ENCODE measurements around the gene TBC1D2B. TPM values are rescaled to one million over a fixed set of nuclear protein-coding genes. Genes with fewer than 3 reads are reported as not detected.

Gene TBC1D2B
- total RNA-seq, 1 experiment from 2014 or later: 17.6 TPM

DNA sequence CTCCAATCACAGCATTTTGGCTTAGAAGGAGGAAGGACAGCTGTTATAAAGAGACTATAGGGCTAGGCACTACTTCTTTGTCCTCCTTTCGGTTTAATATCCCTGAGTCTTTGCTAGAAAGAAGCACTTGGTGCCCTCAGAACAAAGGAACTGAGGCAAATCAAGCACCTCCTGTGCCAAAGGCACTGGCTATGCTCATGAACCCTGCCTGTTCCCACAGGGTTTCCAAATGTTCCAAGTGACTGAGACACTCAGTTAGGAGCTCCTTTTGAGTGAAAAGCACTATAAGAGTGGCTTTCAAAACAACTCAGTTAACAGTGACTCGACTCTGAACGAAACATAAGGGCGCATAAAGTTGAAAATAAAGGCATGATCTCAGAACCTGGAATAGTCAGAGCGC is 25.0 kb downstream of the TBC1D2B start:
- TF ChIP-seq, protein P1, sequence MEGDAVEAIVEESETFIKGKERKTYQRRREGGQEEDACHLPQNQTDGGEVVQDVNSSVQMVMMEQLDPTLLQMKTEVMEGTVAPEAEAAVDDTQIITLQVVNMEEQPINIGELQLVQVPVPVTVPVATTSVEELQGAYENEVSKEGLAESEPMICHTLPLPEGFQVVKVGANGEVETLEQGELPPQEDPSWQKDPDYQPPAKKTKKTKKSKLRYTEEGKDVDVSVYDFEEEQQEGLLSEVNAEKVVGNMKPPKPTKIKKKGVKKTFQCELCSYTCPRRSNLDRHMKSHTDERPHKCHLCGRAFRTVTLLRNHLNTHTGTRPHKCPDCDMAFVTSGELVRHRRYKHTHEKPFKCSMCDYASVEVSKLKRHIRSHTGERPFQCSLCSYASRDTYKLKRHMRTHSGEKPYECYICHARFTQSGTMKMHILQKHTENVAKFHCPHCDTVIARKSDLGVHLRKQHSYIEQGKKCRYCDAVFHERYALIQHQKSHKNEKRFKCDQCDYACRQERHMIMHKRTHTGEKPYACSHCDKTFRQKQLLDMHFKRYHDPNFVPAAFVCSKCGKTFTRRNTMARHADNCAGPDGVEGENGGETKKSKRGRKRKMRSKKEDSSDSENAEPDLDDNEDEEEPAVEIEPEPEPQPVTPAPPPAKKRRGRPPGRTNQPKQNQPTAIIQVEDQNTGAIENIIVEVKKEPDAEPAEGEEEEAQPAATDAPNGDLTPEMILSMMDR (conservative IDR thresholded peaks at IDR 0.05): no peak
- Histone ChIP-seq H3K14ac (ENCODE audit: insufficient read depth, low read length) (no peak overlapping the region), H3K4ac (ENCODE audit: low read depth, low read length) (no peak overlapping the region), H3T11ph (ENCODE audit: low read length) (no peak overlapping the region), H3K9ac (ENCODE audit: extremely low read depth, insufficient read length, low read length) (no peak overlapping the region), H3K4me2 (ENCODE audit: insufficient read depth, insufficient read length, low read length) (no peak overlapping the region), H4K20me1 (ENCODE audit: control insufficient read depth, insufficient read depth, insufficient read length) (no peaks in the 10 kb centered on the region), H3K27me3 (ENCODE audit: insufficient read depth, low read length) (no peaks in the 10 kb centered on the region), H2BK15ac (ENCODE audit: low read depth, low read length) (no peak overlapping the region), H3K9me3 (ENCODE audit: control insufficient read depth, low read depth, low read length) (no peaks in the 10 kb centered on the region), H2BK120ac (ENCODE audit: low read depth, low read length, poor library complexity, severe bottlenecking) (no peak overlapping the region), H3K79me2 (ENCODE audit: insufficient read depth, low read length) (no peaks in the 10 kb centered on the region), H2BK20ac (ENCODE audit: low read depth, low read length, poor library complexity, severe bottlenecking) (no peak overlapping the region), H4K5ac (ENCODE audit: insufficient read length, low read depth, low read length) (no peak overlapping the region), H3K18ac (ENCODE audit: insufficient read length, low read depth, low read length) (no peak overlapping the region), H3K79me1 (ENCODE audit: insufficient read depth, low read depth, low read length, poor library complexity, severe bottlenecking) (no peaks in the 10 kb centered on the region), H3K23ac (ENCODE audit: insufficient read length, low read depth, low read length) (no peak overlapping the region), H4K8ac (replicated peaks; ENCODE audit: insufficient read length, low read depth, low read length) (no peak overlapping the region), H2BK5ac (ENCODE audit: insufficient read length, low read length) (no peak overlapping the region), H3K4me1 (ENCODE audit: insufficient read depth, low read length) (no peaks in the 10 kb centered on the region; the same call in 1 of the 2 replicates), H4K91ac (ENCODE audit: insufficient read length, low read depth, low read length) (no peak overlapping the region), H2BK12ac (ENCODE audit: insufficient read length, low read depth, low read length) (no peak overlapping the region), H3K27ac (ENCODE audit: insufficient read length, low read depth, low read length) (no peak overlapping the region), H3K56ac (ENCODE audit: insufficient read length, low read depth, low read length) (no peak overlapping the region), H2AFZ (ENCODE audit: low read length) (no peak overlapping the region), H2AK5ac (ENCODE audit: insufficient read length, low read length) (no peak overlapping the region), H3K23me2 (ENCODE audit: insufficient read length, low read depth, low read length, poor library complexity, severe bottlenecking) (no peaks in the 10 kb centered on the region)
- no CpG with 5 or more reads among the region's 5 CpGs for WGBS (ENCODE audit: extremely low coverage, insufficient read length, low lambda C conversion rate)
- Mint-ChIP-seq H3K36me3 (ENCODE audit: insufficient read depth in 1 of 3, low read depth in 3 of 3) (no peaks in the 10 kb centered on the region), H3K27ac (peak overlapping the region in 1 of 3 experiments; percentile 59; a peak in 2 of 7 replicates), H3K9me3 (no peaks in the 10 kb centered on the region), H3K27me3 (ENCODE audit: low read depth) (no peaks in the 10 kb centered on the region; the same call in 1 of the 2 replicates), H3K4me1 (peaks cover 29 to 34% of the 10 kb centered on the region in 2 experiments), H3K4me3 (no peak overlapping the region)
- DNase-seq: no peak

Measured in H9 (cell line).